ENCODE data around the gene PSMG1.

Gene PSMG1

DNA sequence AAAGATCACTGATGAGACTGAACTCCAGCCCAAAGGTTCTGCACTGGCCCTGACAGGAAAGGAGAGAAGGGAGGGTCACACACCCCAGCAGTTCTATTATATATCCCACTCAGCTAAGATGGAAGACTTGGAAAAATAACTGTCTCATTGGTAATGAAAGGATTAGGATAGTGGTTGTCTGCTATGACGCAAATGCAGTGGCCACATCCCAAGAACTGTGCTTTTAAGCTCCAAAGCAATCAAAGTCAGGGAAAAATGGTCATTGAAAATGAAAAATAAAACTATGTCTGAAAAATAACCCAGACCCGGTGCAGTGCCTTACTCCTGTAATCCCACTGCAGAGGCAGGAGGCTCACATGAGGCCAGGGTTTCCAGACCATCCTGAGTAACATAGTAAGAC lies 31.0 kb downstream of the PSMG1 start:
- no peak for DNase-seq (ENCODE audit: low read depth)
- no peak overlapping the region for H3K4me3 ChIP-seq (ENCODE audit: low read depth, low read length)
- TF ChIP-seq, protein P1, sequence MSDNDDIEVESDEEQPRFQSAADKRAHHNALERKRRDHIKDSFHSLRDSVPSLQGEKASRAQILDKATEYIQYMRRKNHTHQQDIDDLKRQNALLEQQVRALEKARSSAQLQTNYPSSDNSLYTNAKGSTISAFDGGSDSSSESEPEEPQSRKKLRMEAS (IDR thresholded peaks at IDR 0.05; ENCODE audit: low read depth, low read length) = no peak
- no peak for TF ChIP-seq POLR2A (IDR thresholded peaks at IDR 0.05; ENCODE audit: extremely low read depth, insufficient read length)
- TF ChIP-seq MYC (IDR thresholded peaks at IDR 0.05; ENCODE audit: low read depth, low read length) = no peak
- TF ChIP-seq, protein P2, sequence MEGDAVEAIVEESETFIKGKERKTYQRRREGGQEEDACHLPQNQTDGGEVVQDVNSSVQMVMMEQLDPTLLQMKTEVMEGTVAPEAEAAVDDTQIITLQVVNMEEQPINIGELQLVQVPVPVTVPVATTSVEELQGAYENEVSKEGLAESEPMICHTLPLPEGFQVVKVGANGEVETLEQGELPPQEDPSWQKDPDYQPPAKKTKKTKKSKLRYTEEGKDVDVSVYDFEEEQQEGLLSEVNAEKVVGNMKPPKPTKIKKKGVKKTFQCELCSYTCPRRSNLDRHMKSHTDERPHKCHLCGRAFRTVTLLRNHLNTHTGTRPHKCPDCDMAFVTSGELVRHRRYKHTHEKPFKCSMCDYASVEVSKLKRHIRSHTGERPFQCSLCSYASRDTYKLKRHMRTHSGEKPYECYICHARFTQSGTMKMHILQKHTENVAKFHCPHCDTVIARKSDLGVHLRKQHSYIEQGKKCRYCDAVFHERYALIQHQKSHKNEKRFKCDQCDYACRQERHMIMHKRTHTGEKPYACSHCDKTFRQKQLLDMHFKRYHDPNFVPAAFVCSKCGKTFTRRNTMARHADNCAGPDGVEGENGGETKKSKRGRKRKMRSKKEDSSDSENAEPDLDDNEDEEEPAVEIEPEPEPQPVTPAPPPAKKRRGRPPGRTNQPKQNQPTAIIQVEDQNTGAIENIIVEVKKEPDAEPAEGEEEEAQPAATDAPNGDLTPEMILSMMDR (IDR thresholded peaks at IDR 0.05; ENCODE audit: low read depth, low read length) = no peak

DNA sequence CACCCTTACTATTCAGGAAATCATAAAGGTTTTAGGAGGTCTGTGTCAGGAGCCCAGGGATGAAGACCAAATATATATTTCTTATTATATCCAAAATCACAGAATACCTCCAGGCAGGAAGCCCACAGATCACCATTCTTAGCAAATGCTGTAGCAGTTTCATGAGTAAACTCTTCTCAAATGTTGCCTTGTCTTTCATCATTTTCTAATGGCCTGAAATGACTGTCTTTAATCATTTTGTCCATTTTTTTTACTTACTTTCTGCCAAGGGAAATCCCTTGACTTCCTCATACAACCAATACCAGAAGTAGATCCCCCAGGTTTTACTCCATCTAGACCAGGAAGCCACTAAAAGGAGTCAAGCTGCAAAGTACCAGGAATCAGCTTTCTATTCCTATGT lies 32.4 kb downstream of the PSMG1 start:
- TF ChIP-seq, protein P1 (IDR thresholded peaks at IDR 0.05; ENCODE audit: low read depth, low read length) = no peak
- TF ChIP-seq MYC (IDR thresholded peaks at IDR 0.05; ENCODE audit: low read depth, low read length) (no peak), POLR2A (IDR thresholded peaks at IDR 0.05; ENCODE audit: extremely low read depth, insufficient read length) (no peak)
- TF ChIP-seq, protein P2 (IDR thresholded peaks at IDR 0.05; ENCODE audit: low read depth, low read length) = no peak
- DNase-seq (ENCODE audit: low read depth) = no peak
- H3K4me3 ChIP-seq (ENCODE audit: low read depth, low read length) = no peak overlapping the region

DNA sequence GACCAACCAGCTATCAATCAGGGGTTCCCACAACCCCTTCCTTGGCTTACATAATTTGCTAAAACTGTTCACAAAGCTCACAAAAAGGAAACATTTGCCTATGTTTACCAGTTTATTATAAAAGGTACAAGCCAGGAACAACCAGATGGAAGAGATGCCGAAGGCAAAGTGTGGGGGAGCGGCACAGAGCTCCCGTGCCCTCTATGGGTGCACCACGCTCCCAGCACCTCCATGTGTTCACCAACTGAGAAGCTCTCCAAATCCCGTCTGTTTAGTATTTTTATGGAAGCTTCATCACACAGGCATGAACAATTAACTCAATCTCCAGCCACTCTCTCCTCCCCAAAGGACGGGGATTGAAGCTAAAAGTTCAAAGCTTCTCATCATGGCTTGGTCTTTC lies 32.9 kb downstream of the PSMG1 start:
- TF ChIP-seq, protein P2 (IDR thresholded peaks at IDR 0.05; ENCODE audit: low read depth, low read length) = no peak
- TF ChIP-seq POLR2A (IDR thresholded peaks at IDR 0.05; ENCODE audit: extremely low read depth, insufficient read length) = no peak
- no peak for TF ChIP-seq MYC (IDR thresholded peaks at IDR 0.05; ENCODE audit: low read depth, low read length)
- TF ChIP-seq, protein P1 (IDR thresholded peaks at IDR 0.05; ENCODE audit: low read depth, low read length) = no peak
- no peak for DNase-seq (ENCODE audit: low read depth)
- no peak overlapping the region for H3K4me3 ChIP-seq (ENCODE audit: low read depth, low read length)

DNA sequence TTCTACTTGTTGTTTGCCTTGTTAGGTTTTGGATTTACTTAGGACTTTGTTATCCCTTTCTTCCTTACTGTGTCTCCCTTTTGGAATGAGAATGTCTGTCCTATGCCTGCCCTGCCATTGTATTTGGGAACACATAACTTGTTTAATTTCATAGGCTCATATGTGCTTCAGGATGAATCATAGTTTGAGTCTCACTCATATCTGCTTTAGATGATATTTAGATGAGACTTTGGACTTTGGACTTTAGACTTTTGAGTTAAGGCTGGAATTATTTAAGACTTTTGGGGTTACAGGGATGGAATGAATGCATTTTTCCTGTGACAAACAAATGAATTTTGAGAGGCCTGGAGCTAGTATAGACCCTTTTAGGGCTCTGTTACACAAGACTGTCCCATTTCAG lies 33.4 kb downstream of the PSMG1 start:
- TF ChIP-seq, protein P2 (IDR thresholded peaks at IDR 0.05; ENCODE audit: low read depth, low read length) = no peak
- TF ChIP-seq MYC (IDR thresholded peaks at IDR 0.05; ENCODE audit: low read depth, low read length) (no peak), POLR2A (IDR thresholded peaks at IDR 0.05; ENCODE audit: extremely low read depth, insufficient read length) (no peak)
- TF ChIP-seq, protein P1 (IDR thresholded peaks at IDR 0.05; ENCODE audit: low read depth, low read length) = no peak
- no peak for DNase-seq (ENCODE audit: low read depth)

DNA sequence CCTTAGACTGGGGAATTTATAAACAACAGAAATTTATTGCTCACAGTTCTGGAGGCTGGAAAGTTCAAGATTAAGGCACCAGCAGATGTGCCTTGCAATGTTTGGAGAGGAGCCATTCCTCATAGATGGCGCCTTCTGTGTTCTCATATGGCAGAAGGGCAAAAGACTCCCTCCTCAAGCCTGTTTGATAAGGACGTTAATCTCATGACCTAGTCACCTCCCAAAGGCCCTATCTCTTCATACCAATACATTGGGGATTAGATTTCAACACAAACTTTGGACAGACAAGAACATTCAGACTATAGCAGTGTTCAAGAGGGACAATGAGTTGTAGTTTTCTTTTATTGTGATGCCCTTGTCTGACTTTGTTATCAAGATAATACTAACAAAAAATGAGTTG lies 34.3 kb downstream of the PSMG1 start:
- H3K4me3 ChIP-seq (ENCODE audit: low read depth, low read length) = no peak overlapping the region
- no peak for DNase-seq (ENCODE audit: low read depth)
- TF ChIP-seq MYC (IDR thresholded peaks at IDR 0.05; ENCODE audit: low read depth, low read length) (no peak), POLR2A (IDR thresholded peaks at IDR 0.05; ENCODE audit: extremely low read depth, insufficient read length) (no peak)
- TF ChIP-seq, protein P1 (IDR thresholded peaks at IDR 0.05; ENCODE audit: low read depth, low read length) = no peak
- TF ChIP-seq, protein P2 (IDR thresholded peaks at IDR 0.05; ENCODE audit: low read depth, low read length) = no peak

More for the DNA sequence above, 33.4 kb downstream of the PSMG1 start:
- no peak overlapping the region for H3K4me3 ChIP-seq (ENCODE audit: low read depth, low read length)
